Adrenal gland (tissue), 12 donors: ENCODE measurements around the gene MMD. TPM values are rescaled to one million over a fixed set of nuclear protein-coding genes. Genes with fewer than 3 reads are reported as not detected.

Experiments used
- DNase-seq, 7 donors: peaks; one replicate each; pipeline ENCODE4 v3.0.0-alpha.2; 2019 to 2020
- H3K27ac ChIP-seq, 5 donors: fragments of 200-600 bp; sonication (generic) in 4 of 5; 1 replicate in 3 of 5; 2 replicates in 2 of 5; pipeline versions ENCODE4 v1.5.1 to v1.8.0; 2016 to 2020; ENCODE audit warnings: mild to moderate bottlenecking in 1 of 5
- H3K27me3 ChIP-seq: fragments of 200-600 bp; 2 replicates; pipeline ENCODE4 v1.8.0; 2021
- H3K36me3 ChIP-seq, 2 donors: fragments of 200-600 bp; replicated peaks in 1 of 2; 1 replicate in 1 of 2; 2 replicates in 1 of 2; pipeline versions ENCODE4 v1.5.1 to v1.8.0; 2018 to 2022
- H3K4me1 ChIP-seq, 2 donors: fragments of 200-600 bp; replicated peaks in 1 of 2; 1 replicate in 1 of 2; 2 replicates in 1 of 2; pipeline versions ENCODE4 v1.5.1 to v1.8.0; 2018 to 2021
- H3K4me3 ChIP-seq, 4 donors: fragments of 200-600 bp; sonication (generic) in 3 of 4; one replicate each; pipeline ENCODE4 v1.5.1; 2016 to 2018
- H3K9me3 ChIP-seq, 3 donors: fragments of 200-600 bp; sonication (generic) in 1 of 3; replicated peaks in 1 of 3; 1 replicate in 2 of 3; 2 replicates in 1 of 3; pipeline versions ENCODE4 v1.5.1 to v1.8.0; 2016 to 2021
- CTCF ChIP-seq, 6 experiments: fragments of 450-650 bp in 4 of 6; fragments of 200-600 bp in 2 of 6; sonication (generic) in 1 of 6; IDR thresholded peaks; 1 replicate in 5 of 6; 2 replicates in 1 of 6; pipeline versions ENCODE4 v1.5.1 to v1.8.0; 2016 to 2021; ENCODE audit warnings: antibody characterized with exemption in 6 of 6, mild to moderate bottlenecking in 2 of 6, moderate library complexity in 1 of 6
- POLR2A ChIP-seq, 2 donors: fragments of 450-650 bp; IDR thresholded peaks; one replicate each; pipeline ENCODE4 v1.6.1; 2017; ENCODE audit warnings: antibody characterized with exemption in 2 of 2, mild to moderate bottlenecking in 2 of 2, moderate library complexity in 1 of 2
- WGBS, 4 donors: extraction: QIAGEN DNeasy Blood & Tissue Kit in 2 of 4; methylation state at CpG; one replicate each; pipeline versions ENCODE4 v1.1.5 to v1.1.7; 2013 to 2017; 5-methylcytosine and 5-hydroxymethylcytosine counted together
- intact Hi-C, 2 donors: fragments of 100-400 bp; cut with DNase I; formaldehyde crosslinking; loops; one replicate each; pipeline versions ENCODE4 v1.14.1 to v1.15.0; 2022 to 2023
- polyA plus RNA-seq, 3 donors: library from polyadenylated mRNA; stranded (reverse); fragments of 200-250 nt in 2 of 3; fragments of 350-450 nt in 1 of 3; fragmentation: Illumina TruSeq in 1 of 3; extraction: RNeasy Lipid Tissue Mini Kit (QIAGEN cat#74804) in 1 of 3; gene quantifications; one replicate each; pipeline ENCODE4 v1.2.3, GENCODE V29; 2013 to 2014
- total RNA-seq, 9 donors: library from RNA; depleted of rRNA in 4 of 9; stranded (reverse); fragments of >200 nt in 4 of 9; fragments of 120-200 nt in 1 of 9; fragmentation: NEBNext Ultra II Directional in 1 of 9; extraction: Animal tissue kit (Norgen Biotek cat#: 25700) in 1 of 9; gene quantifications; one replicate each; pipeline versions ENCODE4 v1.1.0 to v1.2.4, GENCODE V29; 2013 to 2023
- donor health status: healthy with polysubstance abuse.
- donor health status: Bipolar disorder and iron deficiency.
- donor health status: DM: yes; HTN: yes; CAD: no.
- donor health status: DM: no; HTN: no; CAD: no.
- donor health status: DM: no; HTN: no; CAD: no.
- donor health status: DM: yes; HTN: yes; CAD: no.

MMD gene
- total and polyA plus RNA-seq, 12 donors = 6.2 to 27.6 (median 14.6) TPM

- intact Hi-C loops = loop anchor here (5.0 to 10.0 kb wide), 4 partner anchors 167 to 355 kb away; partner anchors contain the start of gene SMIM36 (in 1 of the 2)
- 64 to 88% (median 81%) methylated on average over 2 of the region's 2 CpGs for WGBS, 4 donors
- no peaks in the 10 kb centered on the region for H3K27me3 ChIP-seq
- H3K9me3 ChIP-seq = no peaks in the 10 kb centered on the region
- no peak for DNase-seq
- no peak overlapping the region for H3K4me3 ChIP-seq
- peaks cover 0 to 7% of the 10 kb centered on the region in 2 donors for H3K4me1 ChIP-seq
- no peaks in the 10 kb centered on the region for H3K36me3 ChIP-seq
- no peak overlapping the region for H3K27ac ChIP-seq
- TF ChIP-seq POLR2A (IDR thresholded peaks at IDR 0.05) = no peak
Measured at GRCh38 chr17:55347341-55347740, 74.3 kb downstream of the MMD start.

- Histone ChIP-seq H3K27ac (no peak overlapping the region), H3K9me3 (no peaks in the 10 kb centered on the region), H3K27me3 (no peaks in the 10 kb centered on the region), H3K36me3 (no peaks in the 10 kb centered on the region), H3K4me3 (no peak overlapping the region), H3K4me1 (peaks cover 0 to 7% of the 10 kb centered on the region in 2 donors)
- WGBS, 4 donors = 94 to 100% (median 99%) methylated on average over 1 of the region's 1 CpG
- TF ChIP-seq POLR2A (IDR thresholded peaks at IDR 0.05) = no peak
- TF ChIP-seq CTCF (IDR thresholded peaks at IDR 0.05) = no peak
- intact Hi-C loops = loop anchor here (5.0 to 10.0 kb wide), 4 partner anchors 168 to 354 kb away; partner anchors contain the start of gene SMIM36 (in 1 of the 2)
- no peak for DNase-seq
Measured at GRCh38 chr17:55346658-55347057, 75.0 kb downstream of the MMD start.

- Histone ChIP-seq H3K9me3 (no peaks in the 10 kb centered on the region), H3K4me1 (peaks cover 0 to 7% of the 10 kb centered on the region in 2 donors), H3K27me3 (no peaks in the 10 kb centered on the region), H3K27ac (no peak overlapping the region), H3K36me3 (no peaks in the 10 kb centered on the region), H3K4me3 (no peak overlapping the region)
- TF ChIP-seq CTCF (IDR thresholded peaks at IDR 0.05) (no peak), POLR2A (IDR thresholded peaks at IDR 0.05) (no peak)
- DNase-seq = no peak
- 67 to 100% (median 84%) methylated on average over 1 of the region's 1 CpG for WGBS, 4 donors
- intact Hi-C loops = loop anchor here (5.0 to 10.0 kb wide), 4 partner anchors 170 to 353 kb away; partner anchors contain the start of gene SMIM36 (in 1 of the 2)
Measured at GRCh38 chr17:55345132-55345531, 76.5 kb downstream of the MMD start.

- H3K36me3 ChIP-seq = no peaks in the 10 kb centered on the region
- no peaks in the 10 kb centered on the region for H3K9me3 ChIP-seq
- no peaks in the 10 kb centered on the region for H3K27me3 ChIP-seq
- intact Hi-C loops = loop anchor here (10.0 kb wide), 3 partner anchors 170 to 350 kb away; partner anchors contain the start of gene SMIM36 (in 1 of the 2)
- TF ChIP-seq POLR2A (IDR thresholded peaks at IDR 0.05) (no peak), CTCF (IDR thresholded peaks at IDR 0.05) (no peak)
- H3K4me1 ChIP-seq = peaks cover 0 to 7% of the 10 kb centered on the region in 2 donors
- H3K4me3 ChIP-seq = no peak overlapping the region
- H3K27ac ChIP-seq = no peak overlapping the region
- WGBS, 4 donors = 82 to 100% (median 85%) methylated on average over 3 of the region's 3 CpGs
- DNase-seq = peak in 2 of 7 donors; percentile 8 to 14
Measured at GRCh38 chr17:55344514-55344997, 77.1 kb downstream of the MMD start.
